Right ventricle myocardium superior (tissue), 1 donor: ENCODE data around the gene PBX4. TPM values are rescaled to one million over a fixed set of nuclear protein-coding genes. Genes with fewer than 3 reads are reported as not detected.

Source experiments
- ATAC-seq: fragments of 200-7000 bp; cut with Tn5 transposase; one replicate; pipeline ENCODE4 v1.9.1; 2020; ENCODE audit warnings: mild to moderate bottlenecking; ENCODE audit not compliant: poor library complexity
- DNase-seq: peaks from one replicate; pipeline ENCODE4 v3.0.0-alpha.2; 2020
- intact Hi-C: fragments of 100-400 bp; cut with DNase I; formaldehyde crosslinking; loops from one replicate; pipeline ENCODE4 v1.11.2; 2022
- total RNA-seq: library from RNA; stranded (reverse); fragmentation: NEBNext Ultra II Directional; extraction: Animal tissue kit (Norgen Biotek cat#: 25700); gene quantifications from one replicate; pipeline ENCODE4 v1.2.1, GENCODE V29; 2021
- donor health status: DM: no; HTN: yes; CAD: no; lungs with severe emphysema.

PBX4 gene
- total RNA-seq, 1 donor from 2014 or later: not detected

DNA sequence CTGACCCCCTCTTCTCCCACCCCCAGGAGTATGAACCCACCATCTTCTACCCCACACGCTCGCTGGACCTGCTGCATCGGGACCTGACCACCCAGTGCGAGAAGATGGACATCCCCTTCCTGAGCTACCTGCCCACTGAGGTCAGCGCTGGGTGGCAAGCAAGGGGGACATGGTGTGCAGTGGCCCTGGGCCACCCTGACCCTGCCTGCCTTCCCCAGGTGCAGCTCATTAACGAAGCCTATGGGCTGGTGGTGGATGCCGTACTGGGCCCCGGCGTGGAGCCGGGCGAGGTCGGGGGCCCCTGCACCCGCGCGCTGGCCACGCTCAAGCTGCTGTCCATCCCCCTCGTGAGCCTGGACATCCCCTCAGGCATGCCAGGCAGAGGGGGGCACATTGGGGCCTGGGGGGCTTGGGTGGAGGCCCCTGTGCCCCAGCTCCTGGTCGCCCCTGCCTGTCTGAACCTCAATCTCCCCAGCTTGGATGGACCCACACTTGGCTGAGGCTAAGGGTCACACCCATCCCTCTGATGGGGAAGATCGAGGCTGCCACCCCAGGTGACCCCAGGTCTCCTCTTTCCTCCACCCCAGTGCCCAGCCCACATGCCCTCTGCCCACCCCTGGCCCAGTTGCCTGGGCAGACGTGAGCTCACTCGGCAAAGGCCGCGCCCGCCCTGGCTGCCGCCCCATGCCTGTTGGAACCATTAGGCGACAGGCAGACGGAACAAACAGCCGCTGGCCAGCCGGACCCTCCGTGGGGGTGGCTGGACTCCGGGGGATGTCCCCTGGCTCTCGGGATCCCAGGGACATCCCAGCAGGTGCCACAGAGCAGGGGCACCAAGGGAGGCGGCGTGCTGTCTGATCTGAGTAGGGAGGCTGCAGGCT is 82.9 kb downstream of the PBX4 start:
- intact Hi-C loops: loop anchor here (10.0 kb wide), 1 partner anchor 409 kb away; no protein-coding TSS in a partner anchor
- DNase-seq (no peak), ATAC-seq (no peak)

DNA sequence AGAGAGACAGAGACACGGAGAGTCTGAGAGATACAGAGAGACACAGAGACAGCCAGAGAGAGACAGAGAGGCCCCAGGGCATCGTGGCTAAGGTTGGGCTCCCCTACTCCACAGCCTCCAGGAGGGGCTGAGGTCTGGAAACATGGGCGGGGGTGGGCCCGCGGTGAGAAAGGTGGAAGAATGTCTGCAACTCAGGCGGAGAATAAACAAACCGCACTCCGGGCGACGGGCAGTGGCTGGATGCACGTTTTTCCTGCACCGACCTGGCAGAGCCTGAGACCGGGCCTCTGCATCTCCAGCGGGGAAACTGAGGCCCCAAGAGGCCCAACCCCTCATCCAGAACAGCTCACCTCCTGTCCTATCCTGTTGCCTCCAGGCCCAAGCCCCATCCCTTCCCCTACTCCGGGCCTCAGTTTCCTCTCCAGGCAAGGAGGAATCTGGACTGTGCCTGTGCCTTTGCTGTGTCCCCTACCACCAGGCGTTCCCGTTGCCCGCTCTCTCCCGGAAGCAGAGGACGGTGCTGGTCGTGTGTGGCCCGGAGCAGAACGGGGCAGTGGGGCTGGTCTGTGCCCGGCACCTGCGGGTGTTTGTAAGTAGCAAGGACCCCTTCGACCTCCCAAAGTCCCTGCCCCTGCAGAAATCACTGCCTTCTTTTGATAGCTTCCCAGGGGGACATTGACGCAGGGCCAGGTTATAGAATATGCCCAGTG is 83.8 kb downstream of the PBX4 start:
- DNase-seq (no peak), ATAC-seq (no peak)
- intact Hi-C loops: loop anchor here (10.0 kb wide), 1 partner anchor 410 kb away; no protein-coding TSS in a partner anchor

DNA sequence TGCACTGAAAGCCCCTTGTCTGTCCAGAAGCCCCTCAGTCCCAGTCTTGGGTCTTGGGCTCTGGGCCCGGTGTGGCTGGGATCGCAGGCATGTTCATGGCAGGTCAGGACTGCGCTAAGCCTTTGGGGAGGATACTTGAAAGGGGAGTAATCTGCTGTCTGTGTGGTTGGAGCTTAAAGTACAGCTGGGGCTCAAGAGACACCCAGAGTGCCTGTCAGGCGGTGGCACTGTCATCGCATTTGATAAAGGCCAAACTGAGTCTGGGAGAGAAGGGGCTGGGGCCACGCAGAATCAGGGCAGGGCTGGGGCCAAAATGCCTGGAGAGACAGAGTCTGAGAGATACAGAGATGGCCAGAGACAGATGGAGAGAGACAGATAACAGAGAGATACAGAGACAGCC is 84.6 kb downstream of the PBX4 start:
- intact Hi-C loops: loop anchor here (2.0 to 10.0 kb wide), 2 partner anchors 109 to 411 kb away; partner anchors contain the start of gene GMIP
- DNase-seq (no peak), ATAC-seq (peak; percentile 13)

DNA sequence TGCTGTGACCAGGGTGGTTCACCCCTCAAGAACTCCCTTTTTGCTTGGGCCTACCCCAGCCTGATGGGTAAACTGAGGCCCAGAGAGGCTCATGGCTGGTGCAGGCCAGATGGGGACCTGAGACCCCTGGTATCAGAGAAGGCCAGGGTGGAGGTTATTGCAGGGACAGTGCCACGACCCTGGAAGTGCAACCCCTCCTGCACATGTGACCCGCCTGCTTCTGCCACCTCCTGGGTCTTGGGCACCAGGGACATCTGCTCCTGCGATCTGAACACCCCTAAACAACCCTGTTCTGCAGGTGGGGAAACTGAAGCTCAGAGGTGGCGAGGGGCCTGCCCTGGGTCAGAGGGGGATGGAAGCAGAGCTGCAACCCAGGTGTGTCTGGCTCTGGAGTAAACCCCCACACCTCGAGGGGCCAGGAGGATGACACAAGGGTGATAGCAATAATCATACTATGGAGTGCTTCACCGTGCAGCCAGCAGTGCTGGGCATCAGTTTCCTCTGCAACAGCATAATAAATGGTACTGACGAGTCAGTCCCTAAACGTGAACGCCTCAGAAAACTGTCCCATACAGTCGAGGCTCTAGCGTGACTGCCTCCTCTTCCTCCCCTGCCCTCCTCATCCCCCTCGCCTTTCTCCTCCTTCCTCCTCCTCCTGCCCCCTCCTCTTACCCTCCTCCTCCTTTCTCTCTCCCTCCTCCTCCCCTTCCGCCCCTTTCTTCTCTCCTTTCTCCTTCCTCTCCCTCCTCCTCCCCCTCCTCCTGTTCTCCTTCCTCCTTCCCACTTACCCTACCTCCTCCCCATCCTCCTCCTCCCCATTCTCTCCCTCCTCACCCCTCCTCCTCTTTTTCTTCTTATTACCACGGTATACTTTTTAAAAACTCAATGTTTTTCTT is 85.4 kb downstream of the PBX4 start:
- no peak for ATAC-seq
- DNase-seq: no peak
- intact Hi-C loops: loop anchor here (2.0 to 10.0 kb wide), 2 partner anchors 110 to 412 kb away; partner anchors contain the start of gene GMIP

DNA sequence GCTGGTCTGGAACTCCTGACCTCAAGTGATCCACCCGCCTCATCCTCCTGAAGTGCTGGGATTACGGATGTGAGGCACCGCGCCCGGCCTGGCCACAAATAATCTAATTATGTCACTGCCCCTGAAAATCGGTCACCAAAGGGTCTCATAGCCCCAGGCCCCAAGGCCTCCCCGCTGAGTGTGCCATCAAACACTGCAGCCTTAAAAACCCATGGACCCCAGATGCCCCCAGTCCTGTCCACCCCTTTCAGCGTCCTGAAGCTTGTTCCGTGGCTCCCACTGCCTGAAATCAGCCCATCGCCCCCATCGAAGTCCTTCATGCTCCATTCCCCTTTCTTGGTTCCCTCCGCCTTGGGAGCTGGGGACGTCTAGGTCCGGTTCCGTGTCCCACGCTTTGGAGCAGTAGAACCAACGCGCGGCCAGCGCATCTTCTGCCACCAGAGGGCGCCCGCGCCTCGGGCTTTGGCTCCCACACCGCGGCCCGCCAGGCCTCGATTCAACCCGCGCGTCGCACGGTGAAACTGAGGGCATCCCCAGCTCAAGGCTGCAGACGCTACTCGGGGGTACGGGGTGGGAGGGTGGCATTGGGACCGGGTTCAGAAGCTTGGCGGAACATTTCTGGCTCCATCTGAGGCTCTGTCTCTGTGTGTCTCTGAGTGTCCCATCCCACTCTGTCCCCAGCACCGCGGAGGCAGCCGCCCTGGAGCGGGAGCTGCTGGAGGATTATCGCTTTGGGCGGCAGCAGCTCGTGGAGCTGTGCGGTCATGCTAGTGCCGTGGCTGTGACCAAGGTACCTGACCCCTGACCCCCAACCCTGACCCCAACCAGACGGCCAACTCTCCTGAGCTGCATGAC is 86.3 kb downstream of the PBX4 start:
- ATAC-seq (peak; percentile 82), DNase-seq (peak; percentile 93)
- intact Hi-C loops: loop anchor here (2.0 to 10.0 kb wide), 2 partner anchors 111 to 413 kb away; partner anchors contain the start of gene GMIP

DNA sequence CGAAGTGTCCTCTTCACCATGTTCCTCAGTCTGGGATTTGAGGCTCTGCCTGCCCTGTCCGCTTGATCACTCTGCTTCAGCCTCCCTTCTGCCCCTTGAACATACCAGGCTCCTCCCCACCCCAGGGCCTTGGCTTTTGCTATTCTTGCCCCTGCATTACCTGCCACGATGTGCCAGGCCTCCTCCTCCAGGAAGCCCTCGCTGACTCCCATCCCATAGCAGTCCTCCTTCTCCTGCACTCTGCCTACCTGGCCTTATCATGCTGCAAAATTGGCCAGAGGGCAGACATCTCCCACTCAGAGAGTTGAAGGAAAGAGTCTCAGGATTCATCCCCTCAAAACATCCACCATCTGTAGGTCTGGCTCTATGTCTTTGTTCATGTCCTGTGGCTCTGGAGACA is 87.6 kb downstream of the PBX4 start:
- ATAC-seq (no peak), DNase-seq (no peak)
- intact Hi-C loops: loop anchor here (10.0 kb wide), 1 partner anchor 414 kb away; no protein-coding TSS in a partner anchor

DNA sequence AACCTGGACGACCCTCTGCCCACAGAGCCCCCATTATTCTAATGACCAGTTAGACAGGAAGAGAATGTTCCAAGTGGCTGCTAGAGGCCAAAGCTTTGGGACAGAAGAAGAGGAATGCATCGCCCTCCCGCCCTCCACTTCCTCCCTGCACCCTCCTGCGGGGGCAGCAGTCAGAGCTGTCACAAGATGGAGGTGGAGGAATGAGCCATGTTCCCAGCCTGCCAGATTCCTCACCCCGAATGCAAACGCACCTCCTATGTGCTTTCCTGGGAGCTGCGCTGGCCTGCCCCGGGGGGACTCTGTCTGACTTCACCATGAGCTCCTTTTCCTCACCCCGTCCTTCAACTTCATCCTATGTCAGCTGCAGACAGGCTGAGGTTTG is 88.1 kb downstream of the PBX4 start:
- ATAC-seq: no peak
- intact Hi-C loops: loop anchor here (10.0 kb wide), 1 partner anchor 414 kb away; no protein-coding TSS in a partner anchor
- DNase-seq: no peak

DNA sequence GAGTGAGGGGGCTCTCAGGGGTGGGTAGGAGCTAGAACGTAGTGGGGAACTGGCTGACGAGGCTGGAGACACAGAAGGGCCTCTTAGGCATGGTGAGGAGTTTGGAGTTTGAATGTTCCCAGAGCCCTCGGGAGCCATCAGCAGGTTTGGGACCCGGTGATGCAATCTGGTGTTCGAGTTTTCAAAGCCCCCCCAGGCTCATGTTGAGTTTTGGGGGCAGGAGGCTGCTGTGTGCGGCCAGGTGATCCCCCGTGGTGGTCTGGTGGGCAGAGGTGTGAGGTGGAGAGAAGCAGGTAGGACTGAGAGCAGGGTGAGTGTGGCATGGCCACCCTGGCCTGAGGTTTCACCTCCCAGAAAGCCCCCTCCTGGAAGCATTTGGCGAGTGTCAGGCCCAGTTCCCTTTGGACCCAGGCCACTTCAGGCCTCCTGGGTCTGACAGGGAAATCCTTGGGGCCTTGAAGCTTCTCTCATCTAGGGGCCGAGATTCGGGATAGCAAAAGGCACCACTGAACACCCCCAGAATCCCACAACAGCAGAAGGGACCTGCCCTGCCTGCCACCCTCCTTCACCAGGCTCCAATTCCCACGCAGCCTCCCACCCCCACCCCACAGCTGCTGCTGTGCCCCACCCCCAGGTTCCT is 88.6 kb downstream of the PBX4 start:
- ATAC-seq (no peak), DNase-seq (no peak)
- intact Hi-C loops: loop anchor here (10.0 kb wide), 1 partner anchor 415 kb away; no protein-coding TSS in a partner anchor

DNA sequence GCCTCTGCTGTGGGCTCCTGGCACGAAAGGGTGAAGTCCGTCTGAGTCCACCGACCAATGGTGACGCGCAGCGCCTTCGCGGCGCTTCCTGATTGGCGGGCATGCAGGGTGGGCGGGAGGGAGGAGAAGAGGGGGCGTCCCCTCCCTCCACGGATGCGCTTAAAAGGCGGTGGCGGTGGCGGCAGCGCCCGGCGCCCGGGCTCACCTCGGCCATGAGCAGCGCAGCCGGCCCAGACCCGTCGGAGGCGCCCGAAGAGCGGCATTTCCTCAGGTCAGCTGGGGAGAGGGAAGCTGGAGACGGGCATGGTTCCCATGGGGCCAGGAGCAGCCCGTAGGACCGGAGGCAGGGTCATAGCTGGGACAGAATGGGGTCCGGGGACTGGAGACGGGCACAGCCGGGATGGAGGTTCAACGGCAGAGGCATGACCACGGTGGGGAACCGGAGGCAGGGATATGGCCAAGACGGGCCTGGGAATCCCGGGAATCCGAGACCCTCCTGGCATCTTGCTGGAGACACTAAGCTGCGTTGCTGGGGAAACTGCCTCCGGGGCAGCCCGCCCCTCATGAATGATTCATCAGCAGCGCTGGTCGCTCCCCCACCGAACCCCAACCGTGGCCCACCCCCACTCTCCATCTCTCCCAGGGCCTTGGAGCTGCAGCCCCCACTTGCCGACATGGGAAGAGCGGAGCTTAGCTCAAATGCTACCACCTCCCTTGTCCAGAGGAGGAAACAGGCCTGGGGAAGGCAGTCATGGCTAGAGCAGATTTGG is 89.6 kb downstream of the PBX4 start, which contains the start of gene YJEFN3:
Gene YJEFN3, plus strand, starts transcription at position 191 of the 770 bp plus-strand sequence. Its CDS starts 22 bp downstream, at position 213.
- intact Hi-C loops: no loop called here
- DNase-seq (no peak), ATAC-seq (peak; percentile 32)

DNA sequence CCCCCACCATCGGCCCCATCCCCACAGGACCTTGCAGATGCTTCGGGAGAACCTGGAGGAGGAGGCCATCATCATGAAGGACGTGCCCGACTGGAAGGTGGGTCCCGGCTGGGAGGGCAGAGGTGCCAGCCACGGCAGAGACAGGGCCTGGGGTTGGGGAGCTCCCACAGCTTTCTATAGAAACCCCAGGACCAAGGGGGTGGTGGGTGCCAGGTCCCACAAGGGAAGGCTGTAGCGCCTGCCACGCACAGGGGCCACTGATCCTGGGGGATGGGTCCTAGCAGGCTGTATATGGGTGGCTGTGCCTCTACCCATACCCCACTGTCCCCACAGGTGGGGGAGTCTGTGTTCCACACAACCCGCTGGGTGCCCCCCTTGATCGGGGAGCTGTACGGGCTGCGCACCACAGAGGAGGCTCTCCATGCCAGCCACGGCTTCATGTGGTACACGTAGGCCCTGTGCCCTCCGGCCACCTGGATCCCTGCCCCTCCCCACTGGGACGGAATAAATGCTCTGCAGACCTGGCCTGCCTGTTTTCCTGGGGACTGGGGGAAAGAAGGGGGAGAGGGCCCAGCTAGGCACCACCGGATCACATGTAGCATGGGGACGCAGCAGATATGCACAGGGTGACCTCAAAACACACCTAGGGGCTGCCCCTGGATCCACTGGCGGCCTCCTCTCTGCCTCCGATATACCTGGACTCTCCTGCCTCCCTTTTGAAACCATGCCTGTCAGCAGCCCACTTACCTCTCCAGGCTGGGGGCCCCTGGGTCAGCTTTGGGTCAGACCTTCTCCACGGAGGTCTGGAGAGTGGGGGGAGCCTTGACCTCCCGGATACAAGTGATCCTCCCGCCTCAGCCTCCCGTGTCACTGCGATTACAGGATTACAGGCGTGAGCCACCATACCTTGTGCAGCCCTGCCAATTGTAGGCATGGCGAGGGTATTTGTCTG is 90.5 kb downstream of the PBX4 start:
- ATAC-seq (no peak), DNase-seq (no peak)

DNA sequence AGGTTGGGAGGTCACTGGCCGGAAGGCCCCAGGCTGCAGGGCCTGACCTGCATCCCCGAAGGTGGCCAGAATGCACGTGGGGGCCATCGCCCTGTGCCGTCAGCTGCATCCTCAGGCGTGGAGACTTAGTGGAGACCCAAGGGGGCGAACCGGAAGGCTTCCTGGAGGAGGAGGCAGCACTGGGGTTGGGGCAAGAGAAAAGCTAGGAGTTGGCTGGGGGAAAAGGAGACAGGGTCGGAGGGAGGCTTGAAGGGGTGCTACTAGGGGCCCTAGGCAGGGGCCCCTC is 91.2 kb downstream of the PBX4 start:
- no peak for DNase-seq
- intact Hi-C loops: no loop called here
- ATAC-seq: no peak

More for the DNA sequence above, 90.5 kb downstream of the PBX4 start:
- intact Hi-C loops: no loop called here

DNA sequence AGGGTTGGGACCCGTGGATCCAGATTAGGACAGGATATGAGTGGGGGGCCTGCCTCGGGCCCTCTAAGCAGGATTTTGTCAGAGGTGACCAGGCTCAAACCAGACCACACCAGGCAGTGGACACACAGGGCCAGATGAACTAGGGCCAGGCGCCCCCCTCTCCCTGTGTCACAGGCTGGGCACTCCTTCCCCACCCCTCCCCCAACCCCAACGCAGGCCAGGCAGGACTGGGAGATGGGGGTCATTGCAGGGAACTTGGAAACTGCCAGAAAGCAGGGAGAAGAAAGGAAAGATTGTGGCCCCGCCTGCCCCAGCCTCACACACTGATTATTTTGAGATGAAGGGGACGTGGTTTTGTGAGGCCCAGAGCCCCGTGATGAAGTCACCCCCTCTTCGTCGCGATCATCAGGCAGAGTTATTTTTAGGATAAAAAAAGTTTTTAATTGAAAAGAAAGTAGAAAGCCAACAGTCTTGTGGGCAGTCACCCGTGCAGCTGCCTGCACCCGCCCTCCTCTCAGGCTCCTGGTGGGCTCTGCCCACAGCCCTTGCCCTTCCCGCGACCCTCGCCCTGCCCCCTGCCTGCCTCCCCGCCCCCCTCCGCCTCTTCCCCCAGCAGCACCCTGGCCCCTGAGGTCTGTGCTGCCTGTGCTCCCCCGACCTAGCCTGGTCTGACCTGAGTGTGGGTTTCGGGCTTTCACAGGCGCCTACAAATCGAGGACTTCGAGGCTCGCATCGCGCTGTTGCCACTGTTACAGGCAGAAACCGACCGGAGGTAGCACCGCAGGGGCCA is 91.7 kb downstream of the PBX4 start:
- intact Hi-C loops: no loop called here
- DNase-seq (no peak), ATAC-seq (no peak)

DNA sequence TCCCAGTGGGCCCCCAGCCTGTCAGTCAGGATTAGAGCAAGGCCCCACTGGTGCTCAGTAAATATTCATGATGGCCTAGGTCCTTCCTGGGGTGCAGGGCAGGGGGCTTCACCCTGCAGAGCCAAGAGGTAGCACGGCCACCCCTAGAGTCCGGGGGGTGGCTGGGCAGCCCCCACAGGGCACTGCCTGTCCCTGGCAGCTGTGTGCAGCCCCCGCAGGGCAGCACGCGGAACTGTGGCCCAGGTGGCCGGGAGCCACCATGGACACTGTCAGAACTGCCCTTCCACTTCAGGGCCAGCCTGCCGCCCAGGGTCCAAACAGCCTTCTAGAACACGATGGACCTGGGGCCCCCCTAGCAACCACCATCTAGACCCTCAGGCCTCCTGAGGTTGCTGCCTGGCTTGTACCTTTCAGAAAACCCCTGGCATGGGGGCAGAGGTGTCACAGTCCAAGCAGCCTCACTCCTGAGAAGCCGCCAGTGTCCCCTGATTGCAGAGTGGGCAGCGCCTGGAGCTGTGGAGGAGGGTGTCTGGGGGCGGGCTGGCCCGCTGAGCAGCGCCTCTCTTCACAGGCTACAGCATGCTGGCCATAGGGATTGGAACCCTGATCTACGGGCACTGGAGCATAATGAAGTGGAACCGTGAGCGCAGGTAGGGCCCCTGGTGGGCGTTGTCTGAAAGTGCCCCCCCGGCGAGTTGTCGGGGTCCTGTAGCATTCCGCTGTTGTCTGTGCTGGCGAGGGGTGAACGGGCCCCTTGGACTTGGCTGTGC is 92.7 kb downstream of the PBX4 start:
- no peak for DNase-seq
- intact Hi-C loops: no loop called here
- no peak for ATAC-seq

DNA sequence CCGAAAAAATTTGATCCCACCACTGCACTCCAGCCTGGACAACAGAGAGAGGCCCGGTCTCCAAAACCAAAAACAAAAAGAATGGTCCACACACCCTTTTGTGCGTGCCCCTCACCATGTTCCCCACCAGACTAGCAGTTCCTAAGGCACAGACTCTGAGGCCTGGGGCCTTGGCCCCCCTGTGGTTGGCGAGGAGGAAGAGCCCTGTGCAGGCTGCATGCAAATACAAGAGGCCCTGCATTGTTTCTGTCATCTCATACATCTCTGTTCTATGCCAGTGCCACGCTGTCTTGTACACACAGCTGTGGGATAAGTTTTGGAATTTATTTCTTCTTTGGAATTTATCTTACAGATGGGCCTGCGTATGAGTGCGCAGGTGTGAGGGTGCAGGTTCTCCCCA is 94.4 kb downstream of the PBX4 start:
- DNase-seq (no peak), ATAC-seq (no peak)
- intact Hi-C loops: no loop called here
